Measurements from ENCODE around the gene EFHC1. TPM values are rescaled to one million over a fixed set of nuclear protein-coding genes. Genes with fewer than 3 reads are reported as not detected.

The EFHC1 gene
- total and polyA plus RNA-seq, 2 donors (not counting 1 experiment from before 2014, with no cell fraction given) = 19.4 to 34.8 TPM

GRCh38 chr6:52395969-52396368 lies 24.2 kb upstream of the EFHC1 start:
- Mint-ChIP-seq H3K4me3 (no peak overlapping the region), H3K4me1 (peaks cover 41% of the 10 kb centered on the region), H3K9me3 (ENCODE audit: insufficient read depth) (no peaks in the 10 kb centered on the region), H3K27me3 (no peaks in the 10 kb centered on the region), H3K27ac (no peak overlapping the region)
- H3K27me3 ChIP-seq (replicated peaks in 1 of 4; ENCODE audit: control extremely low read depth in 1 of 4, control insufficient read depth in 3 of 4, insufficient read depth in 4 of 4, low read length in 3 of 4) = no peaks in the 10 kb centered on the region
- ChIA-PET POLR2A (no interaction called here), CTCF (interaction anchor here (9.2 kb wide), 1 partner anchor 111 kb away, joined by 174 read pairs; the partner anchor contains the start of gene MCM3)
- TF ChIP-seq EZH2 (IDR thresholded peaks at IDR 0.05; ENCODE audit: borderline replicate concordance, insufficient read depth, low read depth, low read length, poor library complexity, severe bottlenecking) = no peak
- TF ChIP-seq CTCF (IDR thresholded peaks at IDR 0.05) = no peak
- no peak for ATAC-seq (ENCODE audit: low read depth)
- no peaks in the 10 kb centered on the region for H4K20me1 ChIP-seq (ENCODE audit: control insufficient read depth, insufficient read depth, low read length, poor library complexity, severe bottlenecking)
- peaks cover 6% of the 10 kb centered on the region for H3K79me2 ChIP-seq (ENCODE audit: control insufficient read depth, insufficient read depth, low read length)
- H3K9me3 ChIP-seq (ENCODE audit: control extremely low read depth in 1 of 3, control insufficient read depth in 2 of 3, insufficient read depth in 1 of 3, low read length in 2 of 3) = no peaks in the 10 kb centered on the region
- no peak overlapping the region for H3K27ac ChIP-seq (ENCODE audit: low read length in 2 of 2)
- intact Hi-C loops (cut with micrococcal nuclease) = loop anchor here (5.0 to 10.0 kb wide), 2 partner anchors 234 to 311 kb away; partner anchors contain the start of gene PKHD1
- no peak overlapping the region for H2AFZ ChIP-seq (ENCODE audit: insufficient read depth, low read depth, low read length, poor library complexity, severe bottlenecking)
- H3K4me3 ChIP-seq (ENCODE audit: control extremely low read depth in 1 of 5, extremely low read depth in 1 of 5, insufficient read depth in 1 of 5, low read depth in 2 of 5, low read length in 4 of 5) = no peak overlapping the region
- H3K9ac ChIP-seq (ENCODE audit: low read length) = no peak overlapping the region
- no peak overlapping the region for H3K4me2 ChIP-seq (replicated peaks; ENCODE audit: low read depth, low read length, poor library complexity, severe bottlenecking)
- peaks cover 10 to 18% of the 10 kb centered on the region in 2 donors for H3K4me1 ChIP-seq (ENCODE audit: control insufficient read depth in 2 of 2, insufficient read depth in 2 of 2, low read length in 2 of 2)
- H3K36me3 ChIP-seq (replicated peaks in 1 of 2; ENCODE audit: control extremely low read depth in 1 of 2, control insufficient read depth in 1 of 2, extremely low read depth in 1 of 2, insufficient read depth in 2 of 2, low read length in 1 of 2) = no peaks in the 10 kb centered on the region
- no peak for DNase-seq
- WGBS (ENCODE audit: insufficient coverage) = 100% methylated on average over 2 of the region's 2 CpGs

GRCh38 chr6:52399511-52400312 lies 20.4 kb upstream of the EFHC1 start:
- TF ChIP-seq EZH2 (IDR thresholded peaks at IDR 0.05; ENCODE audit: borderline replicate concordance, insufficient read depth, low read depth, low read length, poor library complexity, severe bottlenecking) = no peak
- TF ChIP-seq CTCF (IDR thresholded peaks at IDR 0.05) = peak; percentile 85
- Histone ChIP-seq H3K4me1 (ENCODE audit: control insufficient read depth in 2 of 2, insufficient read depth in 2 of 2, low read length in 2 of 2) (peaks cover 5 to 15% of the 10 kb centered on the region in 2 donors), H3K4me3 (ENCODE audit: control extremely low read depth in 1 of 5, extremely low read depth in 1 of 5, insufficient read depth in 1 of 5, low read depth in 2 of 5, low read length in 4 of 5) (no peak overlapping the region), H3K4me2 (replicated peaks; ENCODE audit: low read depth, low read length, poor library complexity, severe bottlenecking) (no peak overlapping the region), H2AFZ (ENCODE audit: insufficient read depth, low read depth, low read length, poor library complexity, severe bottlenecking) (no peak overlapping the region), H3K36me3 (replicated peaks in 1 of 2; ENCODE audit: control extremely low read depth in 1 of 2, control insufficient read depth in 1 of 2, extremely low read depth in 1 of 2, insufficient read depth in 2 of 2, low read length in 1 of 2) (peaks cover 0 to 11% of the 10 kb centered on the region in 2 experiments), H3K79me2 (ENCODE audit: control insufficient read depth, insufficient read depth, low read length) (peaks cover 6% of the 10 kb centered on the region), H3K27me3 (replicated peaks in 1 of 4; ENCODE audit: control extremely low read depth in 1 of 4, control insufficient read depth in 3 of 4, insufficient read depth in 4 of 4, low read length in 3 of 4) (no peaks in the 10 kb centered on the region), H3K27ac (ENCODE audit: low read length in 2 of 2) (no peak overlapping the region), H3K9me3 (ENCODE audit: control extremely low read depth in 1 of 3, control insufficient read depth in 2 of 3, insufficient read depth in 1 of 3, low read length in 2 of 3) (no peaks in the 10 kb centered on the region), H3K9ac (ENCODE audit: low read length) (no peak overlapping the region), H4K20me1 (ENCODE audit: control insufficient read depth, insufficient read depth, low read length, poor library complexity, severe bottlenecking) (no peaks in the 10 kb centered on the region)
- H3K4me1 Mint-ChIP-seq = peaks cover 28% of the 10 kb centered on the region
- DNase-seq (peak; percentile 59), ATAC-seq (ENCODE audit: low read depth) (peak; percentile 58)
- intact Hi-C loops (cut with micrococcal nuclease) = loop anchor here (1.0 to 10.0 kb wide), 4 partner anchors 37 to 315 kb away; partner anchors contain the start of genes PAQR8 and PKHD1
- no peaks in the 10 kb centered on the region for H3K9me3 Mint-ChIP-seq (ENCODE audit: insufficient read depth)
- no peaks in the 10 kb centered on the region for H3K27me3 Mint-ChIP-seq
- no peak overlapping the region for H3K27ac Mint-ChIP-seq
- ChIA-PET POLR2A (no interaction called here), CTCF (interaction anchor here (0.8 to 9.2 kb wide), 20 partner anchors 8 to 264 kb away, joined by 3 to 174 read pairs (median 4); partner anchors contain the start of genes MCM3 and PAQR8)
- WGBS (ENCODE audit: insufficient coverage) = 17% methylated on average over 1 of the region's 3 CpGs
- H3K4me3 Mint-ChIP-seq = no peak overlapping the region

All from B cell (primary cell).